Ishikawa (cell line): Measurements from ENCODE around the gene CYP27C1.

ENCODE experiments used
- CEBPB ChIP-seq: IDR thresholded peaks from 2 replicates; pipeline ENCODE4 v1.6.1; 2012
- CREB1 ChIP-seq: IDR thresholded peaks from 2 replicates; pipeline ENCODE4 v1.6.1; 2012; ENCODE audit warnings: low read depth
- EGR1 ChIP-seq: IDR thresholded peaks from 2 replicates; pipeline ENCODE4 v1.6.1; 2012
- EP300 ChIP-seq: IDR thresholded peaks from 2 replicates; pipeline ENCODE4 v1.6.1; 2012; ENCODE audit warnings: borderline replicate concordance
- FOXM1 ChIP-seq: IDR thresholded peaks from 2 replicates; pipeline ENCODE4 v1.6.1; 2012; ENCODE audit warnings: low read depth, borderline replicate concordance
- MAX ChIP-seq: IDR thresholded peaks from 2 replicates; pipeline ENCODE4 v1.6.1; 2012
- NFIC ChIP-seq: IDR thresholded peaks from 2 replicates; pipeline ENCODE4 v1.6.1; 2012
- RAD21 ChIP-seq: IDR thresholded peaks from 2 replicates; pipeline ENCODE4 v1.6.1; 2012; ENCODE audit warnings: low read depth
- TAF1 ChIP-seq: IDR thresholded peaks from 2 replicates; pipeline ENCODE4 v1.6.1; 2012; ENCODE audit warnings: low read depth, mild to moderate bottlenecking
- TCF12 ChIP-seq: IDR thresholded peaks from 2 replicates; pipeline ENCODE4 v1.6.1; 2012; ENCODE audit warnings: low read depth
- TEAD4 ChIP-seq: IDR thresholded peaks from 2 replicates; pipeline ENCODE4 v1.6.1; 2012
- USF1 ChIP-seq: IDR thresholded peaks from 2 replicates; pipeline ENCODE4 v1.6.1; 2012
- YY1 ChIP-seq: IDR thresholded peaks from 2 replicates; pipeline ENCODE4 v1.6.1; 2012; ENCODE audit warnings: low read depth
- ZBTB7A ChIP-seq: IDR thresholded peaks from 2 replicates; pipeline ENCODE4 v1.6.1; 2012; ENCODE audit warnings: low read depth
- TF ChIP-seq, protein P1 (sequence below): IDR thresholded peaks from 2 replicates; pipeline ENCODE4 v1.6.1; 2012; ENCODE audit warnings: low read depth, mild to moderate bottlenecking

CYP27C1 gene

GRCh38 chr2:127197475-127198385 lies 22.4 kb downstream of the CYP27C1 start:
- TF ChIP-seq MAX (0 out of 2 replicates have a peak, but pooled peaks have one; percentile 25), USF1 (no peak), EP300 (no peak), TEAD4 (no peak), YY1 (no peak), ZBTB7A (no peak), NFIC (no peak), RAD21 (peak; percentile 95), EGR1 (no peak), TCF12 (no peak), CREB1 (no peak), FOXM1 (no peak), CEBPB (no peak), TAF1 (no peak)
- TF ChIP-seq, protein P1, sequence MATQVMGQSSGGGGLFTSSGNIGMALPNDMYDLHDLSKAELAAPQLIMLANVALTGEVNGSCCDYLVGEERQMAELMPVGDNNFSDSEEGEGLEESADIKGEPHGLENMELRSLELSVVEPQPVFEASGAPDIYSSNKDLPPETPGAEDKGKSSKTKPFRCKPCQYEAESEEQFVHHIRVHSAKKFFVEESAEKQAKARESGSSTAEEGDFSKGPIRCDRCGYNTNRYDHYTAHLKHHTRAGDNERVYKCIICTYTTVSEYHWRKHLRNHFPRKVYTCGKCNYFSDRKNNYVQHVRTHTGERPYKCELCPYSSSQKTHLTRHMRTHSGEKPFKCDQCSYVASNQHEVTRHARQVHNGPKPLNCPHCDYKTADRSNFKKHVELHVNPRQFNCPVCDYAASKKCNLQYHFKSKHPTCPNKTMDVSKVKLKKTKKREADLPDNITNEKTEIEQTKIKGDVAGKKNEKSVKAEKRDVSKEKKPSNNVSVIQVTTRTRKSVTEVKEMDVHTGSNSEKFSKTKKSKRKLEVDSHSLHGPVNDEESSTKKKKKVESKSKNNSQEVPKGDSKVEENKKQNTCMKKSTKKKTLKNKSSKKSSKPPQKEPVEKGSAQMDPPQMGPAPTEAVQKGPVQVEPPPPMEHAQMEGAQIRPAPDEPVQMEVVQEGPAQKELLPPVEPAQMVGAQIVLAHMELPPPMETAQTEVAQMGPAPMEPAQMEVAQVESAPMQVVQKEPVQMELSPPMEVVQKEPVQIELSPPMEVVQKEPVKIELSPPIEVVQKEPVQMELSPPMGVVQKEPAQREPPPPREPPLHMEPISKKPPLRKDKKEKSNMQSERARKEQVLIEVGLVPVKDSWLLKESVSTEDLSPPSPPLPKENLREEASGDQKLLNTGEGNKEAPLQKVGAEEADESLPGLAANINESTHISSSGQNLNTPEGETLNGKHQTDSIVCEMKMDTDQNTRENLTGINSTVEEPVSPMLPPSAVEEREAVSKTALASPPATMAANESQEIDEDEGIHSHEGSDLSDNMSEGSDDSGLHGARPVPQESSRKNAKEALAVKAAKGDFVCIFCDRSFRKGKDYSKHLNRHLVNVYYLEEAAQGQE, result no peak

DNA sequence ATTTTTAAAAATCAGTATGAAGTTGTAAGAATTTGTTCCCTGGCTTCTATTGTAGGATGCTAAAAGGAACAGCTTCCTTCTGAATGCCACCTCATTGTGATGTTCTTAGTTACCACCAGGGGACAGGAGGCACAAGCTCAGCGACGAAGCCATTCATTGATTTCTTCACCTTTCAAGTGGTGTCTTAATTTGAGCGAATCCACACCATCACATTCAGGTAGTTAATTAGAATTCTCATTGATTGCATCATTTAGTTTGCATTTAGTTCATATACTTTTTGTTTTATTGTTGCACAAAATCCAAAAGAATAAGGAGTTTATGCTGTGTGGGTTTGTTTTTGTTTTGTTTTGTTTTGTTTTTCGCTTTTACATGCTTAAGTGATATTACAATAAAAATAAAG lies 23.1 kb downstream of the CYP27C1 start:
- TF ChIP-seq TEAD4 (no peak), EGR1 (no peak), RAD21 (peak; percentile 68), TCF12 (no peak)
- TF ChIP-seq, protein P1, result no peak

GRCh38 chr2:127196549-127196948 lies 23.6 kb downstream of the CYP27C1 start:
- no peak for TF ChIP-seq TCF12

DNA sequence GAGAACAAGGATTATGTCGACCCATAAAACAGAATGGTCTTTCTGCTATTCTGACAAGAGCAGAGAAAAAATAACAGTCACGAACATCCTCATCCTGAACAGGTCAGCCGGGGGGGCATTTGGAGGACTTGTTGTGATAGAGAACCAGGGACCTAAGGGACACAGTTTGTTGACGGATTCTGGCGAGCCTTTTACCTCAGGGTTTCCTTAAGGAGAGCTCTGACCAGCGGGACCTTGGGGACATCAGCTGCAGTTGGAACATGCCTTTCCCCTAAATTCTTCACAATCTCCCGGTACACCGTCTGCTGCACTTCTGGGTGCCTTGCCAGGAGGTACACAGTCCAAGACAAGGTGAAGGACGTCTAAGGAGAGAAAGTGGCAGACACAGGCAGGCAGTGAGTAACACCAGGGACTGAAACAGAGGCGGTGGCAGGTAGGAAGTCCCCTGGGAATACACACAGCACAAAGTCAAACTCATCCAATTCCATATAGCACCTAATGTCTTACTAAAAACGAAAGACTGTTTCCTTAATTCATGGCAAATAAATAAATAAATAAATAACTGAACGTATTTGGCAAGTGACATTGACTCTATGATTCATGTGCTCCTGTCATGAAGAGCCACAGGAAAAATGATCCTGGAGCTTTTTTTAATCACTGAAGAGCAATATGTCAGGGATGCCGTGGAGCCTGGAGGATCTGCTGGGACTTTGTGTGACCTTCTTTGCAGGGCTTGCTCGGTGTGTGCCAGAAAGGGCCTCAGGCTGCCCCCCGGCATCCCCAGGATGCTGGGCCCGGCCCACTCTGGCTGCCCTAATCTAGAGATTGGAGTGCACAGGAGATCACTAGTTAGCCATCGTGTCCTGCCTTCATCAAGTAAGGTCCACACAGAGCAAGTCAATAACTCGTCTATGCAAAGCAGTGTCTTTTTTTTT lies 24.7 kb downstream of the CYP27C1 start:
- TF ChIP-seq NFIC (no peak), TEAD4 (no peak), RAD21 (no peak), YY1 (no peak), FOXM1 (no peak), ZBTB7A (no peak), EGR1 (no peak), CREB1 (no peak), CEBPB (no peak), TCF12 (no peak), MAX (no peak), EP300 (no peak)
- TF ChIP-seq, protein P1, result no peak

DNA sequence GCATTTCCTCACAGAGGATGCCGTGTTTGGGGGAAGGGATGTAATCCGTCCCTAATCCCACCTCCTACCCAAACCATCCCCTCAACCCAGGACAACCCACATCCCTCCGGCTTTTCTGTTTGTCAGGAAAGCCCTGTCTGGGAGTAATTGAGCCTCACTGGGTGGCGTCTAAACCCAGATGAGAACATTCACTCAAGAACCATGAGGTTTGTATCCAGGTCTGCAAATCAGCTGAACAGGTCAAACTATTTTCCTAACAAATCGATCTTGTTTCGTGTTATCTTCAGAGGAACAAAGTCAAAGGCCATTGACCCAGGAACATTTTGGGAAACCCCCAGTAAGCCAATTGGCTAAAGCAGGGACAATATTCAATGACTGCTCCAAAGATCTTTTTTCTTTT lies 25.7 kb downstream of the CYP27C1 start:
- no peak for TF ChIP-seq MAX
- no peak for TF ChIP-seq TCF12
- TF ChIP-seq CREB1, result no peak
- TF ChIP-seq, protein P1, result no peak
- no peak for TF ChIP-seq NFIC
- no peak for TF ChIP-seq FOXM1
- TF ChIP-seq EGR1, result no peak
- TF ChIP-seq RAD21, result no peak
- no peak for TF ChIP-seq ZBTB7A
- TF ChIP-seq TEAD4, result no peak
- TF ChIP-seq YY1, result no peak
